GDM1 (cell line): ENCODE results near the gene MAGEA11.
"Not testable (repeated sequence)": the region's sequence is repeated elsewhere in the genome, so short reads cannot be mapped to it uniquely, and the experiment has no call there.

Source experiments
- DNase-seq: peaks from one replicate; lab custom pipeline; 2025; lab: John Stamatoyannopoulos, UW

Gene MAGEA11

GRCh38 chrX:149717803-149718202, 5.9 kb downstream of the MAGEA11 start:
- no peak for DNase-seq

- no peak for DNase-seq
These were observed 6.9 kb downstream of the MAGEA11 start for GRCh38 chrX:149718757-149719156.

- no peak for DNase-seq
These were observed 8.3 kb downstream of the MAGEA11 start for GRCh38 chrX:149720021-149720689.

- not testable (repeated sequence) for DNase-seq
These were observed 9.4 kb downstream of the MAGEA11 start for GRCh38 chrX:149721241-149721640.

GRCh38 chrX:149721778-149722177, 9.9 kb downstream of the MAGEA11 start:
- DNase-seq, result no peak

GRCh38 chrX:149723583-149724118, 11.8 kb downstream of the MAGEA11 start:
- DNase-seq, result not testable (repeated sequence)

- DNase-seq, result not testable (repeated sequence)
These were observed 15.4 kb downstream of the MAGEA11 start for GRCh38 chrX:149727308-149727707.

GRCh38 chrX:149742269-149742668, 30.4 kb downstream of the MAGEA11 start:
- DNase-seq, result not testable (repeated sequence)

GRCh38 chrX:149746390-149747007, 34.6 kb downstream of the MAGEA11 start:
- not testable (repeated sequence) for DNase-seq

- no peak for DNase-seq
These were observed 45.6 kb downstream of the MAGEA11 start for GRCh38 chrX:149757206-149758067.

- no peak for DNase-seq
These were observed 46.3 kb downstream of the MAGEA11 start for GRCh38 chrX:149758068-149758714.

GRCh38 chrX:149758715-149759078, 46.8 kb downstream of the MAGEA11 start:
- not testable (repeated sequence) for DNase-seq

- no peak for DNase-seq
These were observed 48.0 kb downstream of the MAGEA11 start for GRCh38 chrX:149759824-149760223.

- DNase-seq, result no peak
These were observed 49.1 kb downstream of the MAGEA11 start for GRCh38 chrX:149760965-149761364.

- DNase-seq, result not testable (repeated sequence)
These were observed 50.2 kb downstream of the MAGEA11 start for GRCh38 chrX:149761858-149762674.

GRCh38 chrX:149762696-149763614, 51.1 kb downstream of the MAGEA11 start:
- no peak for DNase-seq
